Body of pancreas (tissue), 4 donors: Measurements from ENCODE around the gene ADAT2. TPM values are rescaled to one million over a fixed set of nuclear protein-coding genes. Genes with fewer than 3 reads are reported as not detected.

Experiments used
- ATAC-seq: fragments of 150-250 bp; one replicate; pipeline ENCODE4 v1.9.1; 2016
- DNase-seq, 4 donors: peaks; one replicate each; pipeline ENCODE4 v3.0.0-alpha.2; 2019
- H3K27ac ChIP-seq, 4 donors: fragments of 200-600 bp; sonication (generic); 1 replicate in 3 of 4; 2 replicates in 1 of 4; pipeline versions ENCODE4 v1.5.1 to v1.6.1; 2016 to 2019; ENCODE audit warnings: mild to moderate bottlenecking in 1 of 4, mixed read lengths in 1 of 4, moderate library complexity in 1 of 4
- H3K27me3 ChIP-seq, 2 donors: fragments of 200-600 bp; sonication (generic); one replicate each; pipeline ENCODE4 v1.6.0; 2016; ENCODE audit warnings: mild to moderate bottlenecking in 1 of 2
- H3K36me3 ChIP-seq, 2 donors: fragments of 200-600 bp; sonication (generic); replicated peaks in 1 of 2; 2 replicates each; pipeline ENCODE4 v1.5.1; 2016; ENCODE audit warnings: low read depth in 2 of 2; ENCODE audit not compliant: insufficient read depth in 1 of 2
- H3K4me1 ChIP-seq: fragments of 200-600 bp; sonication (generic); one replicate; pipeline ENCODE4 v1.6.0; 2016
- H3K4me3 ChIP-seq, 2 donors: fragments of 200-600 bp; sonication (generic); 1 replicate in 1 of 2; 2 replicates in 1 of 2; pipeline ENCODE4 v1.5.1; 2016 to 2019
- H3K9me3 ChIP-seq, 3 donors: fragments of 200-600 bp; sonication (generic); 1 replicate in 2 of 3; 2 replicates in 1 of 3; pipeline ENCODE4 v1.5.1; 2016
- POLR2A ChIP-seq, 3 donors: fragments of 450-650 bp; IDR thresholded peaks; one replicate each; pipeline ENCODE4 v1.6.1; 2016; ENCODE audit warnings: antibody characterized with exemption in 3 of 3, mild to moderate bottlenecking in 2 of 3
- WGBS, 2 donors: methylation state at CpG; one replicate each; pipeline ENCODE4 v1.1.5; 2017; 5-methylcytosine and 5-hydroxymethylcytosine counted together
- intact Hi-C: fragments of 100-400 bp; cut with DNase I; formaldehyde crosslinking; loops from one replicate; pipeline ENCODE4 v1.15.1; 2023
- total RNA-seq, 2 donors: library from RNA; depleted of rRNA; stranded (reverse); fragments of >200 nt; gene quantifications; one replicate each; pipeline ENCODE4 v1.1.0, GENCODE V29; 2016
- TF ChIP-seq, protein P1 (sequence below), 7 experiments: fragments of 450-650 bp in 4 of 7; fragments of 200-600 bp in 3 of 7; sonication (generic) in 3 of 7; IDR thresholded peaks; one replicate each; pipeline ENCODE4 v1.5.1; 2016 to 2019; ENCODE audit warnings: antibody characterized with exemption in 7 of 7

ADAT2 gene
- total RNA-seq, 2 donors from 2014 or later = 6.9 to 7.8 TPM

DNA sequence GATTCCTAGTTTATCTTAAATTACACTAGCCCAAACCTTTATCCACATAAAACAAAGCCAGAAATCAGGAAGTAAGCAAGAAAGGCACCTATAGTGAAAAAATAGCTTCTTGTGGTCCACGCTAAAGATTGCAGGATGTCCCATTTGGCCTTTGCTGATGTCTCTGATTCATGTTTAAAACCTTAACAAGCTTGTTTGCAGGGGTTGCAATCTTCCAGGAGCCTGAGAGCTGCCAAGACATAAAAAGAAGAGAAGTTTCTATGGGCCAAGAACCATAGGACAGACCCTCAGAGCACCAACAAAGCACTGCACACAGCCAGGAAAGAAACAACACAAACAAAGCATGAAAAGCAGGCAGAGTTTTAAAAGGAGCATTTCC, 49.4 kb downstream of the ADAT2 start:
- ATAC-seq = no peak
- intact Hi-C loops = no loop called here
- Histone ChIP-seq H3K36me3 (no peaks in the 10 kb centered on the region), H3K4me3 (no peak overlapping the region), H3K27me3 (no peaks in the 10 kb centered on the region), H3K4me1 (no peaks in the 10 kb centered on the region), H3K27ac (no peak overlapping the region), H3K9me3 (no peaks in the 10 kb centered on the region)
- no peak for DNase-seq
- TF ChIP-seq, protein P1, sequence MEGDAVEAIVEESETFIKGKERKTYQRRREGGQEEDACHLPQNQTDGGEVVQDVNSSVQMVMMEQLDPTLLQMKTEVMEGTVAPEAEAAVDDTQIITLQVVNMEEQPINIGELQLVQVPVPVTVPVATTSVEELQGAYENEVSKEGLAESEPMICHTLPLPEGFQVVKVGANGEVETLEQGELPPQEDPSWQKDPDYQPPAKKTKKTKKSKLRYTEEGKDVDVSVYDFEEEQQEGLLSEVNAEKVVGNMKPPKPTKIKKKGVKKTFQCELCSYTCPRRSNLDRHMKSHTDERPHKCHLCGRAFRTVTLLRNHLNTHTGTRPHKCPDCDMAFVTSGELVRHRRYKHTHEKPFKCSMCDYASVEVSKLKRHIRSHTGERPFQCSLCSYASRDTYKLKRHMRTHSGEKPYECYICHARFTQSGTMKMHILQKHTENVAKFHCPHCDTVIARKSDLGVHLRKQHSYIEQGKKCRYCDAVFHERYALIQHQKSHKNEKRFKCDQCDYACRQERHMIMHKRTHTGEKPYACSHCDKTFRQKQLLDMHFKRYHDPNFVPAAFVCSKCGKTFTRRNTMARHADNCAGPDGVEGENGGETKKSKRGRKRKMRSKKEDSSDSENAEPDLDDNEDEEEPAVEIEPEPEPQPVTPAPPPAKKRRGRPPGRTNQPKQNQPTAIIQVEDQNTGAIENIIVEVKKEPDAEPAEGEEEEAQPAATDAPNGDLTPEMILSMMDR (IDR thresholded peaks at IDR 0.05) = no peak
- no peak for TF ChIP-seq POLR2A (IDR thresholded peaks at IDR 0.05)
- 83 to 87% methylated on average over 1 of the region's 1 CpG for WGBS, 2 donors

DNA sequence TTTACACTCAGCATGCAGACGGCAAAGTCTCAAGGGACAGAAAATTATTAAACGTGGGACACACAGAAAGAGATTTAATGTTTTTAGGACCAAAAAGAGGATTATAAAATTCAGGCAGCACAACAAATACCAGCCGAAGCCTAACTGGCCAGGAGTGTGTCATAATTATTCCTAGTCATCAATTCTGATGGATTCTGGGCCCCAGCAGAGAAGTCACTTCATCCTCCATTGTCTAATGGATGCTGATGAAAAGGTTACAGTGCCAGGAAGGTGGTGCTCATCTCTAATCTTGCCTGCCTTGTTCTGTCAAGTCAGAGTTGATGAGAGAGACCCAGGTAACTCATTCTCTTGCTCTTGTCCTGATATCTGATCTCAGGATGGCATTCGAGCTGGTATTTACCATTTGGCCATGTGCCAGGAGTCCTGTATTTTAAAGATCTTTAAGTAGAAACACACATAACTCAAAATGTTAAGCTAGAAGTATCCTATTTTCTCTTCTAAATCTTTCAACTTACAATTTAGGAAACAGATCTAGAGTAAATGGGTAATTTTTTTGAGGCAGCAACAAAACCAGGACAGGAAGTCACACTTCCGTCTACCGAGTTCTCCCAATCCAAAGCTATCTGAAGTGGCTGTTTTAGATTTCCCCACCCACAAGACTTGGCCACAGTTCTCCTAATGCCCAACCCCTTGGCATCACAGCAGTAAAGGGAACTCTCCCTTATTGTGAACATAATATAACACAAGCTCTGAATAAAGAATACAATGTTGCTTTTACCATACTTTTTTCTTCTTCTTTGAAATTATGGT, 50.0 kb downstream of the ADAT2 start:
- Histone ChIP-seq H3K36me3 (no peaks in the 10 kb centered on the region), H3K27me3 (no peaks in the 10 kb centered on the region), H3K4me3 (no peak overlapping the region), H3K27ac (peak overlapping the region in 1 of 4 donors; percentile 7), H3K4me1 (no peaks in the 10 kb centered on the region), H3K9me3 (no peaks in the 10 kb centered on the region)
- ATAC-seq (no peak), DNase-seq (peak in 1 of 4 donors; percentile 27)
- 43 to 55% methylated on average over 6 of the region's 6 CpGs for WGBS, 2 donors
- intact Hi-C loops = no loop called here
- TF ChIP-seq POLR2A (IDR thresholded peaks at IDR 0.05) = no peak
- TF ChIP-seq, protein P1 (IDR thresholded peaks at IDR 0.05) = no peak

DNA sequence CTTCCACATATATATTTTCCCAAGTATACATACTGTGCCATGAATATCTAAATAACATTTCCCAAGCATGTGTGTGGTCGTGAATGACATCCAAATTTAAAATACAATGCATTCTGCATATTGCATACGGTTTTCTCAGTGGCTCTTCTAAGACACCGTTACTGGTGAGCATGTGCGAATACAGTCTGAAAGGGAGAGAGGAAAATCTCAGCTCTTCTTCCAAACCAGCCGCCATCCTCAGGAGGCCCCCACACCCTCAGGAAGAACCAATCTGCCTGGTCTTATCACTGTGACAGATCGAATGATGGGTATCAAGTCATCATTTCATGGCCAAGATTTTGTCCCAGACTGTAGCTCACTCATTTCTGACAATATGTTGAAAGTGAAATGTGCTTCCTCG, 50.7 kb downstream of the ADAT2 start:
- no peaks in the 10 kb centered on the region for H3K36me3 ChIP-seq
- DNase-seq = no peak
- no peak overlapping the region for H3K27ac ChIP-seq
- no peaks in the 10 kb centered on the region for H3K4me1 ChIP-seq
- TF ChIP-seq POLR2A (IDR thresholded peaks at IDR 0.05) = no peak
- TF ChIP-seq, protein P1 (IDR thresholded peaks at IDR 0.05) = no peak
- ATAC-seq = no peak
- no peaks in the 10 kb centered on the region for H3K27me3 ChIP-seq
- H3K4me3 ChIP-seq = no peak overlapping the region
- intact Hi-C loops = no loop called here
- 74% methylated on average over 7 of the region's 7 CpGs for WGBS, 2 donors
- H3K9me3 ChIP-seq = no peaks in the 10 kb centered on the region

DNA sequence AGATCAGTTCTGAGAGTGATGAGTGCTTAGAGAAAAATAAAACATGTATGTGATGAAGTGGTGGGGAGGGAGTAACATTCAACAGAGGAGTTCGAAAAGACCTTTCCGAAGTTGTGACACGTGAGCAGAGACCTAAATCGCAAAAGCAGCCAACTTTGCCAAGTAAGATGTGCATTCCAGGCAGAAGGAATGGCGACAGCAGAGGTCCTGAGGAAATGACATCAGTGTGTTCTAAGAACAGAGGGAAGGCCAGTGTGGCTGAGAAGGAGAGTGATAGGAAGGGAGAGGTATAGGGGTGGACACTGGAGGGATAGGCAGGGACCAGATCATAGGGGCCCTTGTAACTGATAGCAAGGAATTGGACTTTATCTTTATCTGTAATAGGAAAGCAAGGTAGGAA, 51.3 kb downstream of the ADAT2 start:
- intact Hi-C loops = no loop called here
- Histone ChIP-seq H3K9me3 (no peaks in the 10 kb centered on the region), H3K27me3 (no peaks in the 10 kb centered on the region), H3K36me3 (no peaks in the 10 kb centered on the region), H3K4me1 (no peaks in the 10 kb centered on the region), H3K27ac (no peak overlapping the region), H3K4me3 (no peak overlapping the region)
- WGBS, 2 donors = 82 to 86% methylated on average over 5 of the region's 5 CpGs
- DNase-seq (no peak), ATAC-seq (no peak)
- TF ChIP-seq POLR2A (IDR thresholded peaks at IDR 0.05) = no peak
- TF ChIP-seq, protein P1 (IDR thresholded peaks at IDR 0.05) = no peak
